Gastrocnemius medialis (tissue), 4 donors: ENCODE results near the gene CCM2. TPM values are rescaled to one million over a fixed set of nuclear protein-coding genes. Genes with fewer than 3 reads are reported as not detected.

ENCODE experiments used
- ATAC-seq, 2 donors: fragments of 150-250 bp; one replicate each; pipeline ENCODE4 v1.9.1; 2016
- DNase-seq, 2 donors: peaks; one replicate each; pipeline ENCODE4 v3.0.0-alpha.2; 2019
- H3K27ac ChIP-seq, 4 donors: fragments of 200-600 bp; sonication (generic); 1 replicate in 1 of 4; 2 replicates in 3 of 4; pipeline ENCODE4 v1.5.1; 2016 to 2018; ENCODE audit warnings: mild to moderate bottlenecking in 2 of 4, moderate library complexity in 1 of 4
- H3K27me3 ChIP-seq, 3 donors: fragments of 200-600 bp; sonication (generic) in 2 of 3; 1 replicate in 1 of 3; 2 replicates in 2 of 3; pipeline versions ENCODE4 v1.5.1 to v1.6.0; 2016 to 2019; ENCODE audit warnings: mild to moderate bottlenecking in 1 of 3, moderate library complexity in 1 of 3
- H3K36me3 ChIP-seq, 2 donors: fragments of 200-600 bp; sonication (generic) in 1 of 2; one replicate each; pipeline ENCODE4 v1.5.1; 2017 to 2018
- H3K4me1 ChIP-seq, 2 donors: fragments of 200-600 bp; sonication (generic) in 1 of 2; one replicate each; pipeline ENCODE4 v1.5.1; 2016 to 2017; ENCODE audit warnings: mild to moderate bottlenecking in 2 of 2
- H3K4me3 ChIP-seq, 4 donors: fragments of 200-600 bp; sonication (generic) in 3 of 4; 1 replicate in 1 of 4; 2 replicates in 3 of 4; pipeline ENCODE4 v1.5.1; 2016 to 2019; ENCODE audit warnings: mild to moderate bottlenecking in 2 of 4
- H3K9me3 ChIP-seq, 3 donors: fragments of 200-600 bp; sonication (generic) in 2 of 3; 1 replicate in 1 of 3; 2 replicates in 2 of 3; pipeline ENCODE4 v1.5.1; 2016 to 2019
- CTCF ChIP-seq, 5 experiments: fragments of 450-650 bp in 3 of 5; fragments of 200-600 bp in 2 of 5; sonication (generic) in 2 of 5; IDR thresholded peaks in 4 of 5; conservative IDR thresholded peaks in 1 of 5; 1 replicate in 4 of 5; 2 replicates in 1 of 5; pipeline ENCODE4 v1.5.1; 2016 to 2019; ENCODE audit warnings: antibody characterized with exemption in 5 of 5, mild to moderate bottlenecking in 3 of 5, moderate library complexity in 3 of 5
- POLR2A ChIP-seq, 2 donors: fragments of 450-650 bp; IDR thresholded peaks; one replicate each; pipeline ENCODE4 v1.6.1; 2017; ENCODE audit warnings: antibody characterized with exemption in 2 of 2, mild to moderate bottlenecking in 2 of 2, moderate library complexity in 2 of 2
- in situ Hi-C, 4 donors: fragments of 200-750 bp; cut with MboI; loops; one replicate each; pipeline versions ENCODE4 v1.15.0 to v1.8.0; 2017; ENCODE audit warnings: low sequenced_read_pairs in 4 of 4
- intact Hi-C: fragments of 100-400 bp; cut with DNase I; formaldehyde crosslinking; loops from one replicate; pipeline ENCODE4 v1.15.1; 2023; ENCODE audit warnings: low total_unique reads
- total RNA-seq, 4 donors: library from RNA; depleted of rRNA; stranded (reverse); fragments of >200 nt; gene quantifications; one replicate each; pipeline versions ENCODE4 v1.1.0 to v1.2.3, GENCODE V29; 2016

The CCM2 gene
- total RNA-seq, 4 donors from 2014 or later: 37.7 to 61.8 (median 47.4) TPM

- peaks cover 0 to 21% of the 10 kb centered on the region in 2 donors for H3K36me3 ChIP-seq
- in situ Hi-C loops: no loop called here
- no peak for ATAC-seq
Observed at GRCh38 chr7:45080265-45080957, 80.4 kb downstream of the CCM2 start.

GRCh38 chr7:45080958-45081669 is 81.1 kb downstream of the CCM2 start:
- TF ChIP-seq CTCF (IDR thresholded peaks at IDR 0.05 in 4 of 5, conservative IDR thresholded peaks at IDR 0.05 in 1 of 5) (no peak), POLR2A (IDR thresholded peaks at IDR 0.05) (no peak)
- intact Hi-C loops: no loop called here
- ATAC-seq: no peak

More at GRCh38 chr7:45080265-45080957, 80.4 kb downstream of the CCM2 start:
- no peak for TF ChIP-seq POLR2A (IDR thresholded peaks at IDR 0.05)
- no peak for TF ChIP-seq CTCF (IDR thresholded peaks at IDR 0.05 in 4 of 5, conservative IDR thresholded peaks at IDR 0.05 in 1 of 5)
- intact Hi-C loops: no loop called here
- no peaks in the 10 kb centered on the region for H3K27me3 ChIP-seq
- no peaks in the 10 kb centered on the region for H3K4me1 ChIP-seq
- H3K9me3 ChIP-seq: no peaks in the 10 kb centered on the region
- no peak overlapping the region for H3K4me3 ChIP-seq
- no peak overlapping the region for H3K27ac ChIP-seq
- no peak for DNase-seq

GRCh38 chr7:45081670-45081974 is 81.6 kb downstream of the CCM2 start:
- H3K36me3 ChIP-seq: peaks cover 0 to 8% of the 10 kb centered on the region in 2 donors
- no peak for ATAC-seq
- TF ChIP-seq POLR2A (IDR thresholded peaks at IDR 0.05) (no peak), CTCF (IDR thresholded peaks at IDR 0.05 in 4 of 5, conservative IDR thresholded peaks at IDR 0.05 in 1 of 5) (no peak)
- H3K27ac ChIP-seq: no peak overlapping the region
- in situ Hi-C loops: no loop called here
- no peak for DNase-seq
- H3K9me3 ChIP-seq: no peaks in the 10 kb centered on the region
- H3K4me1 ChIP-seq: no peaks in the 10 kb centered on the region
- H3K4me3 ChIP-seq: no peak overlapping the region
- H3K27me3 ChIP-seq: no peaks in the 10 kb centered on the region
- intact Hi-C loops: no loop called here

More at GRCh38 chr7:45080958-45081669, 81.1 kb downstream of the CCM2 start:
- no peak for DNase-seq
- Histone ChIP-seq H3K9me3 (no peaks in the 10 kb centered on the region), H3K27ac (no peak overlapping the region), H3K36me3 (peaks cover 0 to 14% of the 10 kb centered on the region in 2 donors), H3K4me3 (no peak overlapping the region), H3K4me1 (no peaks in the 10 kb centered on the region), H3K27me3 (no peaks in the 10 kb centered on the region)
- in situ Hi-C loops: no loop called here

- ATAC-seq: no peak
- H3K27ac ChIP-seq: no peak overlapping the region
Observed at GRCh38 chr7:45082031-45082830, 82.2 kb downstream of the CCM2 start.

More at GRCh38 chr7:45082031-45082830, 82.2 kb downstream of the CCM2 start:
- Histone ChIP-seq H3K9me3 (no peaks in the 10 kb centered on the region), H3K27me3 (no peaks in the 10 kb centered on the region), H3K4me1 (no peaks in the 10 kb centered on the region), H3K36me3 (peaks cover 0 to 2% of the 10 kb centered on the region in 2 donors), H3K4me3 (no peak overlapping the region)
- DNase-seq: no peak
- in situ Hi-C loops: no loop called here
- TF ChIP-seq POLR2A (IDR thresholded peaks at IDR 0.05): no peak
- no peak for TF ChIP-seq CTCF (IDR thresholded peaks at IDR 0.05 in 4 of 5, conservative IDR thresholded peaks at IDR 0.05 in 1 of 5)
- intact Hi-C loops: no loop called here
